CD14-positive monocyte (primary cell): ENCODE results near the gene RASD1. TPM values are rescaled to one million over a fixed set of nuclear protein-coding genes. Genes with fewer than 3 reads are reported as not detected.

Experiments used
- DNase-seq, 3 donors: peaks; one replicate each; pipeline ENCODE4 v3.0.0-alpha.2; 2011 to 2022
- H2AFZ ChIP-seq: 2 replicates; pipeline ENCODE4 v1.6.0; 2012; ENCODE audit warnings: mild to moderate bottlenecking, low read depth, low read length, inconsistent platforms; ENCODE audit not compliant: insufficient read depth, poor library complexity, severe bottlenecking
- H3K27ac ChIP-seq, 2 donors: 1 replicate in 1 of 2; 2 replicates in 1 of 2; pipeline ENCODE4 v1.5.1; 2012 to 2013; ENCODE audit warnings: low read length in 2 of 2, control low read depth in 1 of 2, inconsistent platforms in 1 of 2, low read depth in 1 of 2, mild to moderate bottlenecking in 1 of 2
- H3K27me3 ChIP-seq, 2 donors: one replicate each; pipeline versions ENCODE4 v1.6.0 to v1.6.1; 2011 to 2013; ENCODE audit warnings: low read length in 2 of 2; ENCODE audit not compliant: control insufficient read depth in 2 of 2, insufficient read depth in 2 of 2
- H3K36me3 ChIP-seq, 2 donors: replicated peaks in 1 of 2; 1 replicate in 1 of 2; 2 replicates in 1 of 2; pipeline versions ENCODE4 v1.5.1 to v1.6.1; 2012 to 2013; ENCODE audit warnings: low read length in 2 of 2, control low read depth in 1 of 2, inconsistent platforms in 1 of 2, mild to moderate bottlenecking in 1 of 2; ENCODE audit not compliant: insufficient read depth in 2 of 2, control insufficient read depth in 1 of 2
- H3K4me1 ChIP-seq, 2 donors: 1 replicate in 1 of 2; 2 replicates in 1 of 2; pipeline versions ENCODE4 v1.5.1 to v1.6.1; 2012 to 2013; ENCODE audit warnings: low read length in 2 of 2, control low read depth in 1 of 2, inconsistent platforms in 1 of 2, mild to moderate bottlenecking in 1 of 2, moderate library complexity in 1 of 2; ENCODE audit not compliant: insufficient read depth in 2 of 2, control insufficient read depth in 1 of 2
- H3K4me2 ChIP-seq: replicated peaks from 2 replicates; pipeline ENCODE3; 2012; ENCODE audit warnings: low read length, moderate library complexity, mild to moderate bottlenecking; ENCODE audit not compliant: poor library complexity, severe bottlenecking; ENCODE audit errors: extremely low read depth
- H3K4me3 ChIP-seq, 3 experiments: fragments of 200-600 bp in 1 of 3; sonication (generic) in 1 of 3; replicated peaks in 1 of 3; 1 replicate in 2 of 3; 2 replicates in 1 of 3; pipeline ENCODE4 v1.5.1; 2011 to 2013; ENCODE audit warnings: low read length in 3 of 3, mild to moderate bottlenecking in 3 of 3, control low read depth in 2 of 3, low read depth in 2 of 3, inconsistent platforms in 1 of 3, moderate library complexity in 1 of 3
- H3K79me2 ChIP-seq: 2 replicates; pipeline ENCODE4 v1.6.0; 2012; ENCODE audit warnings: mild to moderate bottlenecking, control low read depth, inconsistent platforms, low read length, moderate library complexity; ENCODE audit not compliant: insufficient read depth
- H3K9ac ChIP-seq: 2 replicates; pipeline ENCODE4 v1.6.0; 2017; ENCODE audit warnings: low read length, mild to moderate bottlenecking; ENCODE audit not compliant: insufficient read depth, poor library complexity, severe bottlenecking
- H3K9me3 ChIP-seq, 2 donors: replicated peaks in 1 of 2; 1 replicate in 1 of 2; 2 replicates in 1 of 2; pipeline versions ENCODE4 v1.5.1 to v1.6.1; 2012 to 2013; ENCODE audit warnings: low read length in 2 of 2, control low read depth in 1 of 2; ENCODE audit not compliant: control insufficient read depth in 1 of 2, insufficient read depth in 1 of 2
- H4K20me1 ChIP-seq: 2 replicates; pipeline ENCODE4 v1.6.0; 2012; ENCODE audit warnings: mild to moderate bottlenecking, low read length, control low read depth, moderate library complexity; ENCODE audit not compliant: insufficient read depth
- H3K27ac Mint-ChIP-seq, 7 donors: one replicate each; pipeline ENCODE4 v1.8.0; 2020; ENCODE audit warnings: mild to moderate bottlenecking in 7 of 7, mixed read lengths in 7 of 7, moderate library complexity in 6 of 7, inconsistent platforms in 2 of 7
- H3K27me3 Mint-ChIP-seq, 3 donors: one replicate each; pipeline ENCODE4 v1.8.0; 2021 to 2022; ENCODE audit warnings: low read depth in 3 of 3, mild to moderate bottlenecking in 3 of 3, mixed read lengths in 3 of 3, moderate library complexity in 3 of 3, inconsistent platforms in 1 of 3
- H3K36me3 Mint-ChIP-seq, 2 donors: one replicate each; pipeline ENCODE4 v1.8.0; 2020; ENCODE audit warnings: mixed read lengths in 2 of 2, inconsistent platforms in 1 of 2, mild to moderate bottlenecking in 1 of 2
- H3K4me1 Mint-ChIP-seq: one replicate; pipeline ENCODE4 v1.8.0; 2020; ENCODE audit warnings: mild to moderate bottlenecking, mixed read lengths
- H3K4me3 Mint-ChIP-seq, 2 donors: one replicate each; pipeline ENCODE4 v1.8.0; 2020; ENCODE audit warnings: mild to moderate bottlenecking in 2 of 2, mixed read lengths in 2 of 2, moderate library complexity in 1 of 2
- H3K9me3 Mint-ChIP-seq, 7 donors: one replicate each; pipeline ENCODE4 v1.8.0; 2020 to 2022; ENCODE audit warnings: mixed read lengths in 7 of 7, mild to moderate bottlenecking in 6 of 7, moderate library complexity in 6 of 7, inconsistent platforms in 2 of 7
- WGBS: methylation state at CpG from one replicate; pipeline ENCODE4 v1.1.5; 2013; ENCODE audit warnings: missing lambda C conversion rate; ENCODE audit not compliant: insufficient coverage; 5-methylcytosine and 5-hydroxymethylcytosine counted together
- intact Hi-C, 2 donors: fragments of 100-400 bp; cut with micrococcal nuclease; formaldehyde crosslinking; loops; one replicate each; pipeline versions ENCODE4 v1.15.0 to v1.15.1; 2023
- polyA plus RNA-seq, 3 donors: library from polyadenylated mRNA; depleted of rRNA in 1 of 3; unstranded in 2 of 3; stranded (reverse) in 1 of 3; fragments of 300-500 nt in 2 of 3; fragments of >200 nt in 1 of 3; fragmentation: Illumina TruSeq in 2 of 3; gene quantifications; 1 replicate in 2 of 3; 2 replicates in 1 of 3; pipeline ENCODE4 v1.2.3, GENCODE V29; 2012 to 2021
- TF ChIP-seq, protein P1 (sequence below): fragments of 200-600 bp; IDR thresholded peaks from one replicate; pipeline ENCODE4 v1.8.0; 2022; ENCODE audit warnings: antibody characterized with exemption, mild to moderate bottlenecking

The RASD1 gene
- polyA plus RNA-seq, 3 donors: 0.88 to 12.4 (median 1.3) TPM

DNA sequence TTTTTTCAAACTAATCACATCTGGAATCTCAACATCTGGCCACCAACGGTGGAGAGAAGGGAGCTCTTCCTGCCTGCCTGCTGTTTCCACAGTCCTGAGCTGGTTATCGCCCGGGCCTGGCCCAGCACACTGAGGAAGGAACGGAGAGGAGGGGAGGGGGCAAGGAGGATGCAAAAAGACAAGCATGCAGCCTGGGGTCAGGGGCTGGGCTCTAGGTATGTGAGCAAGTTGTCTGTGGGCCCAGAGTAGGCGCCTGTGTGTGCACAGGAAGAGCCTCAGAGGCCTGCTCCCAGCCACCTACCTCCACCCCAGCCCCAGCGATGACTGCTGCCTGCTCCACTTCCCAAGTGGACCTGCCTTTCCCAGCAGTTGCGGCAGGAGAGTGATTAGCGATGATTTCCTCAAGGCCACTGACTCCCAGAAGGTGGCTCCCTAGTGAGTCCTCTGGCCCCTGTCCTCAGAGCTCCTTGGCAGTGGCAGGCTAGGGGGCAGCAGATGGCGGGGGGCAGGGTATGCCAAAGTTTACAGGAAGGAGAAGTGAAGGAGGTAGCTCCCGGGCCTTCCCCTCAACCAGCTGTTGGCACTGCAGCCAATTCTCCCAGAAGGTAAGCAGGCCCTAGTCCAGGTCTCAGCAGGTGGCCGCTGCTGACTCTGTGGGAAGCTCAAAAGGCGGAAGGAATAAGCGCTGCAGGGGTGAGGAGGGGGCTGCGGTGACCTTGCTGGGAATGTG lies 27.0 kb upstream of the RASD1 start:
- Histone ChIP-seq H3K4me2 (no peak overlapping the region), H3K79me2 (no peaks in the 10 kb centered on the region), H3K9ac (no peak overlapping the region), H2AFZ (no peak overlapping the region), H3K27me3 (no peaks in the 10 kb centered on the region), H3K9me3 (no peaks in the 10 kb centered on the region), H3K36me3 (no peaks in the 10 kb centered on the region), H3K4me1 (no peaks in the 10 kb centered on the region), H3K4me3 (no peak overlapping the region), H3K27ac (no peak overlapping the region), H4K20me1 (no peaks in the 10 kb centered on the region)
- Mint-ChIP-seq H3K4me3 (no peak overlapping the region), H3K27ac (peak overlapping the region in 1 of 7 donors; percentile 36), H3K36me3 (peaks cover 0 to 4% of the 10 kb centered on the region in 2 donors), H3K27me3 (no peaks in the 10 kb centered on the region), H3K9me3 (peaks cover 0 to 2% (median 0%) of the 10 kb centered on the region in 7 donors), H3K4me1 (no peaks in the 10 kb centered on the region)
- no peak for DNase-seq
- 47% methylated on average over 11 of the region's 14 CpGs for WGBS
- TF ChIP-seq, protein P1, sequence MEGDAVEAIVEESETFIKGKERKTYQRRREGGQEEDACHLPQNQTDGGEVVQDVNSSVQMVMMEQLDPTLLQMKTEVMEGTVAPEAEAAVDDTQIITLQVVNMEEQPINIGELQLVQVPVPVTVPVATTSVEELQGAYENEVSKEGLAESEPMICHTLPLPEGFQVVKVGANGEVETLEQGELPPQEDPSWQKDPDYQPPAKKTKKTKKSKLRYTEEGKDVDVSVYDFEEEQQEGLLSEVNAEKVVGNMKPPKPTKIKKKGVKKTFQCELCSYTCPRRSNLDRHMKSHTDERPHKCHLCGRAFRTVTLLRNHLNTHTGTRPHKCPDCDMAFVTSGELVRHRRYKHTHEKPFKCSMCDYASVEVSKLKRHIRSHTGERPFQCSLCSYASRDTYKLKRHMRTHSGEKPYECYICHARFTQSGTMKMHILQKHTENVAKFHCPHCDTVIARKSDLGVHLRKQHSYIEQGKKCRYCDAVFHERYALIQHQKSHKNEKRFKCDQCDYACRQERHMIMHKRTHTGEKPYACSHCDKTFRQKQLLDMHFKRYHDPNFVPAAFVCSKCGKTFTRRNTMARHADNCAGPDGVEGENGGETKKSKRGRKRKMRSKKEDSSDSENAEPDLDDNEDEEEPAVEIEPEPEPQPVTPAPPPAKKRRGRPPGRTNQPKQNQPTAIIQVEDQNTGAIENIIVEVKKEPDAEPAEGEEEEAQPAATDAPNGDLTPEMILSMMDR: no peak
- intact Hi-C loops: no loop called here

DNA sequence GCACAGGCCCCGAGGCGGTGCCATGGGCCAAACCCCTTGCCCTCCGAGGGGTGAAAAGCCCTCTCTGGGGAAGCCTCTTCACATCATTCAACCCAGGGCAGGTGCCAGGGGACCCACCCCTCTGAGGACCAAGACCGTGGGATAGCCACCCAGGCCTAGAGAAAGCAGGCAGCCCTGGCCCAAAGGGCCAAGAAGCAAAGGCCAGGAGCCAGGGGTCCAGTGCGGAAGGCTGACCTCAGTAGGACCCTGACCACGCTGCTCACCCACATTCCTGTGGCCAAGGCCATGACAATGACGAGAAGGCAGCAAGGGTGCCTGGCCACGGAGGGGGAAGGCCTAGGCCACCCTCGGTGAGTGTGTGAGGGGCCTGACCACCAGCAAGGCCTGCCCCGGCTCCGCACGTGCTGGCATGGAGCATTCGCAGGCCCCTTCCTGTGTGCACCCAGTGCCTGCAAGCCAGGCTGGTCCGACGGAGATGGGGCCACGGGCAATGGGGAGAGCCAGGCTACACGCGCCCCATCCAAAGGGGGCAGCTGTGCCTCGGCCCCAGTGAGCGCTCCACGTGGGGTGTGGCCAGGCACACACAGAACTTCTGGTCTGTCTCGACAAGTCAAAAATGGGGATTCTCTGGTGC lies 24.5 kb upstream of the RASD1 start:
- Histone ChIP-seq H3K27ac (no peak overlapping the region), H3K27me3 (no peaks in the 10 kb centered on the region), H3K9me3 (no peaks in the 10 kb centered on the region), H3K79me2 (no peaks in the 10 kb centered on the region), H3K9ac (no peak overlapping the region), H3K36me3 (no peaks in the 10 kb centered on the region), H3K4me1 (no peaks in the 10 kb centered on the region), H3K4me2 (no peak overlapping the region), H4K20me1 (no peaks in the 10 kb centered on the region), H3K4me3 (no peak overlapping the region), H2AFZ (no peak overlapping the region)
- Mint-ChIP-seq H3K9me3 (peaks cover 0 to 2% (median 0%) of the 10 kb centered on the region in 7 donors), H3K4me3 (no peak overlapping the region), H3K36me3 (peaks cover 0 to 4% of the 10 kb centered on the region in 2 donors), H3K27ac (no peak overlapping the region), H3K27me3 (no peaks in the 10 kb centered on the region), H3K4me1 (no peaks in the 10 kb centered on the region)
- no peak for DNase-seq
- WGBS: 95% methylated on average over 22 of the region's 22 CpGs
- TF ChIP-seq, protein P1: no peak
- intact Hi-C loops: no loop called here
